Measurements from ENCODE around the gene PRADC1. TPM values are rescaled to one million over a fixed set of nuclear protein-coding genes. Genes with fewer than 3 reads are reported as not detected.

Gene PRADC1
- total and polyA plus RNA-seq, 9 of the 15 experiments (the other 6 are each of a cell fraction or from before 2014, with no cell fraction given) = 7.3 to 47.4 (median 34.2) TPM

DNA sequence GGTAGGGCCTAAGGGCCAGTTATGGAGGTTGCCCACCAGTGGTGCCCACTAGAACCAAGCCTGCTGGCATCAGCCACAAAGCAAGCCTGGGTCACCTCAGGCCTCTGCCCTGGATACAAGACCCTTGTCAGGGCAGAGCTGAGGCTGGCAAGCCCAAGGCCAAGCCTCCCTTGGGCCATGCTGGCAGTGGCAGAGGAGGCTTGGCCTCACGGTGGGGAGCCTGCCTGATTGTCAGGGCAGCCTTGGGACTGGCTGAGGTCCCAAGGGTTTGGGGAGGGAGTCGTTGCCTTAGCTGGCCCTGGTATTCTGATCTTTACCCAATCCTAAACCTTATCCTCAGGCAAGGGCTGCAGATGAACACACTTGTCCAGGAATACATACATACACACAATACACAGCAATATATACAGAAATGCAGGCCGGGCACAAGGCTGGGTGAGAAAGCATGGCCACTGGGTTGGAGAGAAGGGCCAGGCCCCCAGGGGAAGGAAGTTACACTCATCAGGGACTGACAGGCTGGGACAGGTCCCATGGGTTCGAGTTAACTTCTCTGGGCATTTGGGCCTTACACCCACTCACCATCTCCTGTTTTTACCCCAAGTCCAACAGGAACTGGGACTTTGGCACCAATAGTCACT lies 22.1 kb upstream of the PRADC1 start:
- Histone ChIP-seq H3K27ac (ENCODE audit: extremely low read depth, low read depth, low read length) (no peak overlapping the region), H3K27me3 (ENCODE audit: control insufficient read depth in 2 of 2, insufficient read depth in 2 of 2, low read length in 2 of 2) (no peaks in the 10 kb centered on the region), H3K9ac (ENCODE audit: insufficient read depth in 1 of 2, low read depth in 2 of 2, low read length in 2 of 2) (peak overlapping the region in 1 of 2 experiments; percentile 73; a peak in 2 of 4 replicates), H4K20me1 (replicated peaks; ENCODE audit: control insufficient read depth, insufficient read depth, low read length) (peaks cover 6% of the 10 kb centered on the region; the same call in 1 of the 2 replicates), H3K4me3 (no peak overlapping the region), H2AFZ (ENCODE audit: low read depth, low read length) (no peak overlapping the region), H3K36me3 (ENCODE audit: control insufficient read depth, insufficient read depth, low read length) (peaks cover 46% of the 10 kb centered on the region), H3K4me2 (ENCODE audit: insufficient read depth, low read length) (no peak overlapping the region), H3K79me2 (ENCODE audit: control insufficient read depth, insufficient read depth, low read length) (no peaks in the 10 kb centered on the region), H3K9me3 (replicated peaks; ENCODE audit: control insufficient read depth, insufficient read depth, low read depth, low read length) (no peaks in the 10 kb centered on the region), H3K9me1 (ENCODE audit: control insufficient read depth, insufficient read depth, low read length) (no peaks in the 10 kb centered on the region), H3K4me1 (replicated peaks in 1 of 2; ENCODE audit: control insufficient read depth in 2 of 2, insufficient read depth in 2 of 2, low read length in 2 of 2) (peaks cover 0 to 15% of the 10 kb centered on the region in 2 experiments; a peak in 3 of 5 replicates)
- DNase-seq (ENCODE audit: extremely low read depth in 1 of 4, low spot score in 3 of 4) (no peak), ATAC-seq (no peak), FAIRE-seq (no peak)
- in situ Hi-C loops (cut with MboI) = no loop called here
- BruUV-seq (replicated peaks) = no TSS peak
- ChIA-PET CTCF (ENCODE audit: low intra/inter-chr PET ratio) (no interaction called here), POLR2A (interaction anchor here (1.0 to 1.8 kb wide), 3 partner anchors 10 to 40 kb away, joined by 4 to 5 read pairs (median 5); partner anchors contain the start of genes CCT7 and PRADC1)
- WGBS (ENCODE audit: insufficient coverage, low coverage, missing lambda C conversion rate) = 46% methylated on average over 4 of the region's 4 CpGs
- TF ChIP-seq E4F1 (CRISPR knock-in tag; IDR thresholded peaks at IDR 0.05; ENCODE audit: borderline replicate concordance) (no peak), POLR2A (conservative IDR thresholded peaks at IDR 0.05) (peak; percentile 52; the same call in 1 of the 2 replicates), POLR2G (IDR thresholded peaks at IDR 0.05; ENCODE audit: low read depth, low read length) (peak; percentile 77), RBM22 (IDR thresholded peaks at IDR 0.05; ENCODE audit: low read depth, low read length, poor library complexity, severe bottlenecking) (peak; percentile 56), RBFOX2 (IDR thresholded peaks at IDR 0.05; ENCODE audit: low read depth, low read length) (peak; percentile 39), KDM1A (IDR thresholded peaks at IDR 0.05) (no peak), SUPT5H (IDR thresholded peaks at IDR 0.05) (peak; percentile 39; the same call in 1 of the 2 replicates)
- intact Hi-C loops (cut with micrococcal nuclease) = loop anchor here (5.0 to 10.0 kb wide), 2 partner anchors 78 to 270 kb away; no protein-coding TSS in a partner anchor

All from K562 (cell line).